Adrenal gland (tissue), 19 donors: ENCODE measurements around the gene NEK7. TPM values are rescaled to one million over a fixed set of nuclear protein-coding genes. Genes with fewer than 3 reads are reported as not detected.
A peak's percentile ranks its signal among the peaks of the same experiment; 100 is the strongest.

Source experiments
- DNase-seq, 7 donors: peaks; one replicate each; pipeline ENCODE4 v3.0.0-alpha.2; 2019 to 2020
- H3K27ac ChIP-seq, 5 donors: fragments of 200-600 bp; sonication (generic) in 4 of 5; 1 replicate in 3 of 5; 2 replicates in 2 of 5; pipeline versions ENCODE4 v1.5.1 to v1.8.0; 2016 to 2020; ENCODE audit warnings: mild to moderate bottlenecking in 1 of 5
- H3K27me3 ChIP-seq: fragments of 200-600 bp; 2 replicates; pipeline ENCODE4 v1.8.0; 2021
- H3K36me3 ChIP-seq, 2 donors: fragments of 200-600 bp; replicated peaks in 1 of 2; 1 replicate in 1 of 2; 2 replicates in 1 of 2; pipeline versions ENCODE4 v1.5.1 to v1.8.0; 2018 to 2022
- H3K4me1 ChIP-seq, 2 donors: fragments of 200-600 bp; replicated peaks in 1 of 2; 1 replicate in 1 of 2; 2 replicates in 1 of 2; pipeline versions ENCODE4 v1.5.1 to v1.8.0; 2018 to 2021
- H3K4me3 ChIP-seq, 4 donors: fragments of 200-600 bp; sonication (generic) in 3 of 4; one replicate each; pipeline ENCODE4 v1.5.1; 2016 to 2018
- H3K9me3 ChIP-seq, 3 donors: fragments of 200-600 bp; sonication (generic) in 1 of 3; replicated peaks in 1 of 3; 1 replicate in 2 of 3; 2 replicates in 1 of 3; pipeline versions ENCODE4 v1.5.1 to v1.8.0; 2016 to 2021
- POLR2A ChIP-seq, 2 donors: fragments of 450-650 bp; IDR thresholded peaks; one replicate each; pipeline ENCODE4 v1.6.1; 2017; ENCODE audit warnings: antibody characterized with exemption in 2 of 2, mild to moderate bottlenecking in 2 of 2, moderate library complexity in 1 of 2
- WGBS, 4 donors: extraction: QIAGEN DNeasy Blood & Tissue Kit in 2 of 4; methylation state at CpG; one replicate each; pipeline versions ENCODE4 v1.1.5 to v1.1.7; 2013 to 2017; 5-methylcytosine and 5-hydroxymethylcytosine counted together
- intact Hi-C, 2 donors: fragments of 100-400 bp; cut with DNase I; formaldehyde crosslinking; loops; one replicate each; pipeline versions ENCODE4 v1.14.1 to v1.15.0; 2022 to 2023
- long read RNA-seq, 10 donors: library from polyadenylated mRNA in 3 of 10; unstranded in 2 of 10; stranded (forward) in 1 of 10; transcript quantifications; one replicate each; pipeline ENCODE4 v2.0.0 and lab custom pipeline, GENCODE V29; 2021 to 2026
- polyA plus RNA-seq, 3 donors: library from polyadenylated mRNA; stranded (reverse); fragments of 200-250 nt in 2 of 3; fragments of 350-450 nt in 1 of 3; fragmentation: Illumina TruSeq in 1 of 3; extraction: RNeasy Lipid Tissue Mini Kit (QIAGEN cat#74804) in 1 of 3; gene quantifications; one replicate each; pipeline ENCODE4 v1.2.3, GENCODE V29; 2013 to 2014
- total RNA-seq, 9 donors: library from RNA; depleted of rRNA in 4 of 9; stranded (reverse); fragments of >200 nt in 4 of 9; fragments of 120-200 nt in 1 of 9; fragmentation: NEBNext Ultra II Directional in 1 of 9; extraction: Animal tissue kit (Norgen Biotek cat#: 25700) in 1 of 9; gene quantifications; one replicate each; pipeline versions ENCODE4 v1.1.0 to v1.2.4, GENCODE V29; 2013 to 2023
- TF ChIP-seq, protein P1 (sequence below), 6 experiments: fragments of 450-650 bp in 4 of 6; fragments of 200-600 bp in 2 of 6; sonication (generic) in 1 of 6; IDR thresholded peaks; 1 replicate in 5 of 6; 2 replicates in 1 of 6; pipeline versions ENCODE4 v1.5.1 to v1.8.0; 2016 to 2021; ENCODE audit warnings: antibody characterized with exemption in 6 of 6, mild to moderate bottlenecking in 2 of 6, moderate library complexity in 1 of 6
- donor health status: healthy with polysubstance abuse.
- donor health status: Bipolar disorder and iron deficiency.
- donor health status: DM: yes; HTN: yes; CAD: no.
- donor health status: DM: no; HTN: no; CAD: no.
- donor health status: DM: no; HTN: no; CAD: no.
- donor health status: DM: yes; HTN: yes; CAD: no.

The NEK7 gene
- total RNA-seq (100 to 1,000 TPM in 8 of 9 donors, 10 to 100 TPM in 1; 68.3 to 270 (median 211) TPM), polyA plus RNA-seq (10 to 100 TPM; 34.0 to 90.9 (median 49.0) TPM)
- long read RNA-seq, donor 1, full-length matches to known transcripts, result 11 of 11 reads
- long read RNA-seq, donor 1, partial matches to known transcripts, result 0 of 11 reads
- long read RNA-seq, donor 1, other reads (novel, unspliced or antisense), result 0 of 11 reads
- long read RNA-seq, donor 2, full-length matches to known transcripts, result 10 of 10 reads
- long read RNA-seq, donor 2, partial matches to known transcripts, result 0 of 10 reads
- long read RNA-seq, donor 2, other reads (novel, unspliced or antisense), result 0 of 10 reads
- long read RNA-seq, donor 3, full-length matches to known transcripts, result 15 of 15 reads
- long read RNA-seq, donor 3, partial matches to known transcripts, result 0 of 15 reads
- long read RNA-seq, donor 3, other reads (novel, unspliced or antisense), result 0 of 15 reads
- long read RNA-seq, donor 4, full-length matches to known transcripts, result 5 of 12 reads
- long read RNA-seq, donor 4, partial matches to known transcripts, result 0 of 12 reads
- long read RNA-seq, donor 4, other reads (novel, unspliced or antisense), result 7 of 12 reads
- long read RNA-seq, donor 5, full-length matches to known transcripts, result 229 of 298 reads
- long read RNA-seq, donor 5, partial matches to known transcripts, result 15 of 298 reads
- long read RNA-seq, donor 5, other reads (novel, unspliced or antisense), result 54 of 298 reads
- long read RNA-seq, donor 6, partial matches to known transcripts, result 0 of 7 reads
- long read RNA-seq, donor 6, other reads (novel, unspliced or antisense), result 6 of 7 reads
- long read RNA-seq, donor 7, full-length matches to known transcripts, result 9 of 9 reads
- long read RNA-seq, donor 7, partial matches to known transcripts, result 0 of 9 reads
- long read RNA-seq, donor 7, other reads (novel, unspliced or antisense), result 0 of 9 reads
- long read RNA-seq, donor 8, full-length matches to known transcripts, result 16 of 16 reads
- long read RNA-seq, donor 8, partial matches to known transcripts, result 0 of 16 reads
- long read RNA-seq, donor 8, other reads (novel, unspliced or antisense), result 0 of 16 reads
- long read RNA-seq, donor 9, full-length matches to known transcripts, result 15 of 15 reads
- long read RNA-seq, donor 9, partial matches to known transcripts, result 0 of 15 reads
- long read RNA-seq, donor 9, other reads (novel, unspliced or antisense), result 0 of 15 reads
- long read RNA-seq, donor 10, full-length matches to known transcripts, result 4 of 25 reads
- long read RNA-seq, donor 10, partial matches to known transcripts, result 21 of 25 reads
- long read RNA-seq, donor 10, other reads (novel, unspliced or antisense), result 0 of 25 reads

DNA sequence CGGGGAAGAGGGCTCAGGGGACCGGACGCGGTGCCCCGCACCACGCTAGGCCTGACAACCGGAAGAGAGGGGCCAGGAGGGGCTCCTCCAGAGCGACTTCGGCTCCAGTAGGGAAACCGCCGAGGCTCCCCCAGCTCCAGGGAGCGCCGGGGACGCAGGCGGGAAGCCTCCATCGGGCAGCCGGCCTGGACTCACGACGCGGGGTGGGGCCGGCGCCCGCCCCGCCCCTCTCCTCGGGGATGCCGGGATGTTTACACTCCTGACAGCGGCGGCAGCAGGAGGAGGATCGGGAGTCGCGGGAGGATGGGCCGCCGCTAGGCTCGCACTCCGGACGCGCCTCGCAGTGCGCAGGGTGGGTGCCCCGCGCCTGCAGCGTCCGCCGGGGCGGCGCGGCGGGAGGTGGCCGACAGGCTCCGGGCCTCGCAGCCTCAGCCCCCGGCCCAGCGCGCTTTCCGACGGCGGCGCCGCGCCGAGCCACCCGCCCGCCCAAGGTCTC lies at the start of gene NEK7:
TSS of gene NEK7 (plus strand) at position 254 of the 496 bp plus-strand sequence. CDS start 75,583 bp downstream, outside the sequence.
- peaks cover 12 to 30% of the 10 kb centered on the region in 2 donors for H3K4me1 ChIP-seq
- no peaks in the 10 kb centered on the region for H3K9me3 ChIP-seq
- H3K27ac ChIP-seq, result peak within 1 kb of the TSS; percentile 88 to 98 (median 93)
- peak; percentile 80 to 89 (median 86) for DNase-seq
- TF ChIP-seq, protein P1, sequence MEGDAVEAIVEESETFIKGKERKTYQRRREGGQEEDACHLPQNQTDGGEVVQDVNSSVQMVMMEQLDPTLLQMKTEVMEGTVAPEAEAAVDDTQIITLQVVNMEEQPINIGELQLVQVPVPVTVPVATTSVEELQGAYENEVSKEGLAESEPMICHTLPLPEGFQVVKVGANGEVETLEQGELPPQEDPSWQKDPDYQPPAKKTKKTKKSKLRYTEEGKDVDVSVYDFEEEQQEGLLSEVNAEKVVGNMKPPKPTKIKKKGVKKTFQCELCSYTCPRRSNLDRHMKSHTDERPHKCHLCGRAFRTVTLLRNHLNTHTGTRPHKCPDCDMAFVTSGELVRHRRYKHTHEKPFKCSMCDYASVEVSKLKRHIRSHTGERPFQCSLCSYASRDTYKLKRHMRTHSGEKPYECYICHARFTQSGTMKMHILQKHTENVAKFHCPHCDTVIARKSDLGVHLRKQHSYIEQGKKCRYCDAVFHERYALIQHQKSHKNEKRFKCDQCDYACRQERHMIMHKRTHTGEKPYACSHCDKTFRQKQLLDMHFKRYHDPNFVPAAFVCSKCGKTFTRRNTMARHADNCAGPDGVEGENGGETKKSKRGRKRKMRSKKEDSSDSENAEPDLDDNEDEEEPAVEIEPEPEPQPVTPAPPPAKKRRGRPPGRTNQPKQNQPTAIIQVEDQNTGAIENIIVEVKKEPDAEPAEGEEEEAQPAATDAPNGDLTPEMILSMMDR (IDR thresholded peaks at IDR 0.05), result peak in 2 of 6 experiments; percentile 3 to 18
- peak; percentile 86 to 91 for TF ChIP-seq POLR2A (IDR thresholded peaks at IDR 0.05)
- intact Hi-C loops, result loop anchor here in 1 of 2 donors (5.0 to 10.0 kb wide), 2 partner anchors 69 to 208 kb away; no protein-coding TSS in a partner anchor
- WGBS, 4 donors, result 0 to 1% (median 1%) methylated on average over 7 to 63 of the region's 63 CpGs
- H3K36me3 ChIP-seq, result no peaks in the 10 kb centered on the region
- peak within 1 kb of the TSS; percentile 39 to 99 (median 98) for H3K4me3 ChIP-seq
- H3K27me3 ChIP-seq, result no peaks in the 10 kb centered on the region

DNA sequence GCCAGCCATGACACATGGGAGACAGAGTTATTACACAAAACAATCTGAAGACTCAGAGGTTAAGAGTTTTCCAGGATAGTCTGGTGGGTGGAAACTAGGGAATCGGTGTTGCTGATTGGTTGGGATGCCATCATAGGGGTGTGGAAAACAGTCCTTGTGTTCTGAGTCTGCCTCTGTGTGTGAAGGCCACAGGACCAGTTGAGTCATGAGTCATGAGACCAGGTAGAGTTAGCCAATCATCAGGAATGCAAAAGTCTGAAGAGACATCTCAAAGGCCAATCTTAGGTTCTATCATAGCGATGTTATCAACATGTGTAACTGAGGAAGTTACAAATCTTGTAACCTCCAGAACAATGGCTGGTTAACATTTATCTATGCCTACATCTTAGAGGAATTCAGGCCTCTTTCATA lies 49.7 kb upstream of the NEK7 start:
- H3K4me3 ChIP-seq, result no peak overlapping the region
- no peaks in the 10 kb centered on the region for H3K9me3 ChIP-seq
- H3K36me3 ChIP-seq, result no peaks in the 10 kb centered on the region
- TF ChIP-seq, protein P1 (IDR thresholded peaks at IDR 0.05), result no peak
- no peak for TF ChIP-seq POLR2A (IDR thresholded peaks at IDR 0.05)
- intact Hi-C loops, result no loop called here
- WGBS, 4 donors, result 82 to 98% (median 94%) methylated on average over 2 of the region's 2 CpGs
- H3K4me1 ChIP-seq, result no peaks in the 10 kb centered on the region
- peak in 1 of 7 donors; percentile 25 for DNase-seq
- H3K27ac ChIP-seq, result no peak overlapping the region
- H3K27me3 ChIP-seq, result no peaks in the 10 kb centered on the region

DNA sequence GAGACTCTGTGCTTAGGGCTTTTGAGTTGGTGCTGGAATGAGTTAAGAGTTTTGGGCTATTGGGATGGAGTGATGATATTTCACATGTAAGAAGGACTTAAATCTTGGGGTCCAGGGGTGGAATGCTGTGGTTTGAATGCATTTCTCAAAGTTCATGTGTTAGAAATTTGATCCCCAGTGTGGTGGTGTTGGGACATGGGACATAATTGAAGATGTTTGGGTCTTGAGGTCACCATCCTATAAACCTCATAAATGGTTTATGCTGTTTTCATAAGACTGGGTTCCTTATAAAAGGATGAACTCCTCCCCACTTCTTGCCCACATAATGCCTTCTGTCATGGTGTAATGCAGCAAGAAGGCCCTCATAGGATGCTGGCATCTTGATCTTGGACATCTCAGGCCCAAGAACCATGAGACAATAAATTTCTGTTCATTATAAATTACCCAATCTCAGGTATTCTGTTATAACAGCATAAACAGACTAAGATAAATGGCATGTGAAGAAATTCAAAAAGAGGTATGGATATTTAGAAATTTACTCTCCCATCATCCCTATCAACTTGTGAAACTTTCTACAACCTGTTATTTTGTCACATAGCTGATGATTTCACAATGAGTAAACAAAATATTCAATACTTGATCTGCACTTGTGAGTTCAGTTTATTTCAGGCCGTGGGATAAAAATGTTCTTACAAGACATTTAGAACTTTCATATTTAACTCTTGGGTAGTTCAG lies 48.0 kb upstream of the NEK7 start:
- Histone ChIP-seq H3K4me3 (no peak overlapping the region), H3K36me3 (no peaks in the 10 kb centered on the region), H3K27ac (no peak overlapping the region), H3K27me3 (no peaks in the 10 kb centered on the region), H3K4me1 (no peaks in the 10 kb centered on the region), H3K9me3 (no peaks in the 10 kb centered on the region)
- TF ChIP-seq POLR2A (IDR thresholded peaks at IDR 0.05), result no peak
- TF ChIP-seq, protein P1 (IDR thresholded peaks at IDR 0.05), result no peak
- DNase-seq, result no peak
- WGBS, 4 donors, result 89 to 96% (median 91%) methylated on average over 1 of the region's 1 CpG
- intact Hi-C loops, result no loop called here
